Mesothelial cell of epicardium (in vitro differentiated cells): Measurements from ENCODE around the gene DPYD. TPM values are rescaled to one million over a fixed set of nuclear protein-coding genes. Genes with fewer than 3 reads are reported as not detected.

ENCODE experiments used
- DNase-seq, 2 experiments: peaks; one replicate each; pipeline ENCODE4 v3.0.0; 2021; ENCODE audit warnings: low spot score in 2 of 2; ENCODE audit not compliant: unreplicated experiment in 2 of 2
- H3K27ac Mint-ChIP-seq: 2 replicates; pipeline ENCODE4 v1.8.0; 2021; ENCODE audit warnings: mixed read lengths
- H3K27me3 Mint-ChIP-seq: 2 replicates; pipeline ENCODE4 v1.8.0; 2021; ENCODE audit warnings: low read depth, mixed read lengths
- H3K36me3 Mint-ChIP-seq: 2 replicates; pipeline ENCODE4 v1.8.0; 2021; ENCODE audit warnings: mixed read lengths
- H3K4me1 Mint-ChIP-seq: 2 replicates; pipeline ENCODE4 v1.8.0; 2021; ENCODE audit warnings: mixed read lengths
- H3K4me3 Mint-ChIP-seq: 2 replicates; pipeline ENCODE4 v1.8.0; 2021; ENCODE audit warnings: mild to moderate bottlenecking, moderate library complexity, mixed read lengths
- H3K9me3 Mint-ChIP-seq: 2 replicates; pipeline ENCODE4 v1.8.0; 2021; ENCODE audit warnings: mixed read lengths
- CTCF ChIP-seq: fragments of 200-600 bp; sonication (generic); IDR thresholded peaks from one replicate; pipeline ENCODE4 v1.5.0; 2021; ENCODE audit warnings: antibody characterized with exemption; ENCODE audit not compliant: unreplicated experiment
- total RNA-seq: library from RNA; stranded (reverse); gene quantifications from 3 replicates; pipeline ENCODE4 v1.2.1, GENCODE V29; 2021

Gene DPYD
- total RNA-seq, 1 donor from 2014 or later: 13.3 TPM

- H3K9me3 Mint-ChIP-seq: no peaks in the 10 kb centered on the region
- no peaks in the 10 kb centered on the region for H3K27me3 Mint-ChIP-seq
- H3K4me3 Mint-ChIP-seq: no peak overlapping the region
- no peaks in the 10 kb centered on the region for H3K36me3 Mint-ChIP-seq
- TF ChIP-seq CTCF: no peak
- H3K4me1 Mint-ChIP-seq: peaks cover 22% of the 10 kb centered on the region
- no peak overlapping the region for H3K27ac Mint-ChIP-seq
- DNase-seq: no peak
Measured at GRCh38 chr1:97090725-97091124, 830.1 kb downstream of the DPYD start.

DNA sequence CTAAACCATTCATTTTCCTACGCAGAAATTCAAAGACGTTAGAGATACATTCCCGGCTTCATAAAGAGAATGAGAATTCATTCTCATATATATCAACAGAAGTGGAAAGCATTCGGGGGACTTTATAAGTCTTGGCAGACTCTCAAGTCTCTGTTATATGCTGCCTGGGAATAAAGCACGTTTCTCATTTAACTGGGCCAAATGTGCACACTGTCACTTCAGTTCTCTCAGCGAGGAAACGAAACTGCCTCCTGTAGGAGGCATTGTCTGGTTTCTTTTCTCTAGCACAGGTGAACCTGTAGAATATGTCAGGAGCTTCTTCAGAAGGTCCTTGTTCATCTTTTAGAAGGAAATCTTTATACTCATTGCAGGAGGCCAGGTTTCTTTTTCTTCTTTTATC lies 831.7 kb downstream of the DPYD start:
- peaks cover 22% of the 10 kb centered on the region for H3K4me1 Mint-ChIP-seq

GRCh38 chr1:97088391-97088790 lies 832.4 kb downstream of the DPYD start:
- Mint-ChIP-seq H3K27me3 (no peaks in the 10 kb centered on the region), H3K36me3 (no peaks in the 10 kb centered on the region), H3K4me1 (peaks cover 22% of the 10 kb centered on the region), H3K27ac (no peak overlapping the region), H3K4me3 (no peak overlapping the region), H3K9me3 (no peaks in the 10 kb centered on the region)
- TF ChIP-seq CTCF: no peak
- DNase-seq: no peak

More for the DNA sequence above, 831.7 kb downstream of the DPYD start:
- Mint-ChIP-seq H3K4me3 (no peak overlapping the region), H3K27ac (no peak overlapping the region), H3K36me3 (no peaks in the 10 kb centered on the region), H3K9me3 (no peaks in the 10 kb centered on the region), H3K27me3 (no peaks in the 10 kb centered on the region)
- TF ChIP-seq CTCF: no peak
- DNase-seq: no peak

DNA sequence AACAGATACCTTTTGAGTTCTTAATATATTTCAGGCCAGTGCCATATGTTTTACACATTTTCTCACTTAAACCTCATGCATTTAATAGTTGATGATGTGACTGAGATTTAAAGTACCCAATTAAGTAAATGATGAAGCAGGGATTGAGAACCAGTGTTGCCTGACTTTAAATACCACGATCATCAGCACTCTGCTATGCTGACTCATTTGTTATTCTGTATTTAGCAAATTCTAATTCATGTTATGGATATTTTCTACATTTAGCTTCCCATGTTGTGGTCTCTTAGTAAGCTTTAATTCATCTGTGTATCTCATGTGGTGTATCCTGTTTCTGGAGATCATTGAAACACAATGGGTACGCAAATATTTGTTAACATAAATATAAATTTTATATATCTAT lies 836.3 kb downstream of the DPYD start:
- DNase-seq: no peak
- Mint-ChIP-seq H3K4me3 (no peak overlapping the region), H3K9me3 (no peaks in the 10 kb centered on the region), H3K27me3 (no peaks in the 10 kb centered on the region), H3K36me3 (no peaks in the 10 kb centered on the region), H3K4me1 (peaks cover 14% of the 10 kb centered on the region), H3K27ac (no peak overlapping the region)
- no peak for TF ChIP-seq CTCF

- Mint-ChIP-seq H3K27me3 (no peaks in the 10 kb centered on the region), H3K4me3 (no peak overlapping the region), H3K36me3 (no peaks in the 10 kb centered on the region), H3K9me3 (no peaks in the 10 kb centered on the region), H3K4me1 (peaks cover 22% of the 10 kb centered on the region), H3K27ac (no peak overlapping the region)
- DNase-seq: no peak
- TF ChIP-seq CTCF: no peak
Measured at GRCh38 chr1:97082160-97082848, 838.5 kb downstream of the DPYD start.
